Measurements from ENCODE around the gene RND2.

- TF ChIP-seq CTCF (IDR thresholded peaks at IDR 0.05; ENCODE audit: low read depth, low read length) (peak; percentile 49), EZH2phosphoT487 (IDR thresholded peaks at IDR 0.05; ENCODE audit: low read depth) (no peak)
These were observed 18.1 kb upstream of the RND2 start, which contains the start of gene IFI35 for GRCh38 chr17:43006639-43007551.
